ENCODE data around the gene GDF3.

DNA sequence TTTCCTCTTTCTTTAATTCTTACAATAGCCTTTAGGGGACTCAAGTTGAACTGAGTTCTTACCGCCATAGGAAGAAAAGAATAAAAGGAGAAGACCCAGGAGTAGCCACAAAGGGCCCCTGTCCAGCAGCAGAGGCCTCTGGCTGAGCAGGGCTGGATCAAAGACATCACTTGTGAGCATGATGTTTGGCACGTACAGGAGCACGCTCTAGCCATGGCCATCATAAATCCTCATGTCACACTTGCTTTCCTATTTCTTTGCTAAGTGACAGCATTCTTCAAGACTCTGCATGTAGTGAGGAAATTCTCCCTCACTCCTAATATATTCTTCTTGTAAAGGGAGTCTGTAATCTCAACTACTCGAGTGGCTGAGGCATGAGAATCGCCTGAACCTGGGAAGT lies 35.9 kb upstream of the GDF3 start:
- TF ChIP-seq CTCF (IDR thresholded peaks at IDR 0.05; ENCODE audit: insufficient read depth, low read length, poor library complexity, severe bottlenecking) (no peak), EZH2phosphoT487 (conservative IDR thresholded peaks at IDR 0.05; ENCODE audit: low read length) (no peak)
